ENCODE measurements around the gene CFAP161. TPM values are rescaled to one million over a fixed set of nuclear protein-coding genes. Genes with fewer than 3 reads are reported as not detected.

CFAP161 gene
- total and polyA plus RNA-seq, 3 donors from 2014 or later = 4.6 to 19.7 (median 8.7) TPM

DNA sequence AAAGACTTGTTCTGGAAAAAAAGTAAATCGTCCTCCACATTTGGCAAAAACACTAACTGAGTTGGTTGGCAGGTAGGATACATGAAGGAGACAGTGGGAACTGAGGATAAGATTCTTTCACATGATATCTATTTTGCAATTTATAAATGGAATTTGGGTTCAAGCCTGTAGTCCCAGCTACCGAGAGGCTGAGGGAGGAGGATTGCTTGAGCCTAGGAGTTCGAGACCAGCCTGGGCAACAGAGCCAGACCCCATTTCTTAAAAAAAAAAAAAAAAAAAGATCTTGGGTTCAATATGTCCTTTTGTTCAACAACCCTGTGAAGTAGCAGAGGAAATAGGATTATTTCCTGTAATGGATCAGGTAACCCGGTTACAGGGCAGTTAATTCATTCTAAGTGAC lies 35.7 kb upstream of the CFAP161 start:
- Histone ChIP-seq H3K4me3 (no peak overlapping the region), H3K27ac (no peak overlapping the region), H3K4me1 (no peaks in the 10 kb centered on the region), H3K9me3 (no peaks in the 10 kb centered on the region), H3K27me3 (no peaks in the 10 kb centered on the region), H3K36me3 (ENCODE audit: low read depth, missing control alignments) (no peaks in the 10 kb centered on the region)
- WGBS, 2 donors = 79 to 82% methylated on average over 4 of the region's 4 CpGs
- DNase-seq = no peak
- TF ChIP-seq, protein P1, sequence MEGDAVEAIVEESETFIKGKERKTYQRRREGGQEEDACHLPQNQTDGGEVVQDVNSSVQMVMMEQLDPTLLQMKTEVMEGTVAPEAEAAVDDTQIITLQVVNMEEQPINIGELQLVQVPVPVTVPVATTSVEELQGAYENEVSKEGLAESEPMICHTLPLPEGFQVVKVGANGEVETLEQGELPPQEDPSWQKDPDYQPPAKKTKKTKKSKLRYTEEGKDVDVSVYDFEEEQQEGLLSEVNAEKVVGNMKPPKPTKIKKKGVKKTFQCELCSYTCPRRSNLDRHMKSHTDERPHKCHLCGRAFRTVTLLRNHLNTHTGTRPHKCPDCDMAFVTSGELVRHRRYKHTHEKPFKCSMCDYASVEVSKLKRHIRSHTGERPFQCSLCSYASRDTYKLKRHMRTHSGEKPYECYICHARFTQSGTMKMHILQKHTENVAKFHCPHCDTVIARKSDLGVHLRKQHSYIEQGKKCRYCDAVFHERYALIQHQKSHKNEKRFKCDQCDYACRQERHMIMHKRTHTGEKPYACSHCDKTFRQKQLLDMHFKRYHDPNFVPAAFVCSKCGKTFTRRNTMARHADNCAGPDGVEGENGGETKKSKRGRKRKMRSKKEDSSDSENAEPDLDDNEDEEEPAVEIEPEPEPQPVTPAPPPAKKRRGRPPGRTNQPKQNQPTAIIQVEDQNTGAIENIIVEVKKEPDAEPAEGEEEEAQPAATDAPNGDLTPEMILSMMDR (IDR thresholded peaks at IDR 0.05) = no peak
- TF ChIP-seq POLR2A (IDR thresholded peaks at IDR 0.05) = no peak
- intact Hi-C loops (cut with DNase I; ENCODE audit: low total_unique reads) = no loop called here

DNA sequence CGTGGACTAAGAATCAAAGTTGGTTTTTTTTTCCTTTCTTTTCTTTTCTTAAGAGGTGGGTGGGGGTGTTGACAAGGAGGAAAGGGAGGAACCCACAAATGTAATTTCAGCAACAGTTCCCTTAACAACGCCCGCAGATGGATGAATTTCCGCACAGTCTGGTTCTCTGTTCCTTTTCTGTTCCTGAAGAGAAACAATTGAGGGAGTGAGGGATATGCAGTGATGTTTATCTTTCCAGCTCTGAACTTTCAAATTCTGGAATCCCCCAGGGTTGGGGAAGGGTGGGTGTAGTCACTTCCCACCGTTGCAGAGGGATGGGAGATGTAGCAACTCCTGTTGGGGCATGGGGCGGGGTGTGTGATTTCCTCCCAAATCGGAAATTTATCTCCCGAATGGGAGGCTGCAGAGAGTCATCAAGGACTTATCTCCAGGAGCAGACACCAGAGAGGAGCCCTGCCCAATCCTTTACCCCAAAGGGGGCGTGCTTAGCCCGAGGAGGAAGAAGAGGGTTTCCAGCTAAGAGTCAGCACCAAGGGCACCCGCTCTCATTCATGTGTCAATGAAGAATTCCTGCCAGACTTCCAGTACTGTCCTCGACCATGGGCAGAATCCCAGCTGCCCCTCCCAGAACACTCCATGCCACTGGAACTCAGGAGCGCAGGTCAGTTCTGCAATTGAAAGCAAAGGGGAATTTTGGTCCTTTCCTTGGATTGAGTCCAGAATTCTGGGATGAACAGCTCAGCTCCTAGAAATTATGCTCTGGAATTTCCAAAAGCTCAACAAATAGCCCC lies 35.0 kb upstream of the CFAP161 start:
- TF ChIP-seq, protein P1 (IDR thresholded peaks at IDR 0.05) = no peak
- no peak for TF ChIP-seq POLR2A (IDR thresholded peaks at IDR 0.05)
- Histone ChIP-seq H3K4me1 (no peaks in the 10 kb centered on the region), H3K27ac (no peak overlapping the region), H3K36me3 (ENCODE audit: low read depth, missing control alignments) (no peaks in the 10 kb centered on the region), H3K4me3 (no peak overlapping the region), H3K27me3 (no peaks in the 10 kb centered on the region), H3K9me3 (no peaks in the 10 kb centered on the region)
- WGBS, 2 donors = 49 to 60% methylated on average over 12 to 13 of the region's 13 CpGs
- intact Hi-C loops (cut with DNase I; ENCODE audit: low total_unique reads) = no loop called here
- no peak for DNase-seq

DNA sequence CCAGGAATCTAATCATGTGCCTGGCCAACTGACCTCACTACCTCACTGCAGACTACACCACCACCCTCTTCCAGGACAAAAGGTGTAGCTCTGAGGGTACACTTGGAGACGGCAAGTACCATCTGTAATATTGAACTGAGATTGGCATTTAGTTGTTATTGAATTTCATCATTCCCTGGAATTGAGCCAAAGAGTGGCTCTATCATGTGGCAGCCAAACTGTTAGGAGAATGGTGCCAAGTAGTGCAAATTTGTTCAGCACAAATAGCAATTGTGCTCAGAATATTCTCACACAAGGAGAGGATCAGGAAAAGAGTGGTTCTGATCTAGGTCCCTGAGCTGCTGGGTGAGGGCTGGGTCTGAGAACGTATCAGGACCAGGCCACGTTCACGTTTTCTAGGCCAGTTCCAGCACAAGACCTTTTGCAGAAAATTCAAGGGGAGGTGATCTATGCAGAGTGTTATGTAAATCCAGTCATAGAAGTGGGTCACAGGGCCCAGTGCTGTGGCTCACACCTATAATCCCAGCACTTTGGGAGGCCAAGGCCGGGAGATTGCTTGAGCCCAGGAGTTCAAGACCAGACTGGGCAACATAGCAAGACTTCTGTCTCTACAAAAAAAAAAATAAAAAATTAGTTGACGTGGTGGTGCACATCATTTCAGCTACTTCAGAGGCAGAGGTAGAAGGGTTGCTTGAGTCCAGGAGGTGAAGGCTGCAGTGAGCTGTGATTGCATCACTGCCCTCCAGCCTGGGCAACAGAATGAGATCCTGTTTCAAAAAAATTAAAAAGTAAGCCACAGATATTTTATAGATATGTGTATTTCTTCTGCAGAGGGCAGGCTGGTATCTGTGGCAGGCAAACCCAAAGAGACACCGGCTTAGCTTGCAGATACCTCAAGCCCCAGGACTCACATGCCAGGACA lies 31.9 kb upstream of the CFAP161 start:
- WGBS, 2 donors = 89 to 97% methylated on average over 7 of the region's 7 CpGs
- no peak for DNase-seq

DNA sequence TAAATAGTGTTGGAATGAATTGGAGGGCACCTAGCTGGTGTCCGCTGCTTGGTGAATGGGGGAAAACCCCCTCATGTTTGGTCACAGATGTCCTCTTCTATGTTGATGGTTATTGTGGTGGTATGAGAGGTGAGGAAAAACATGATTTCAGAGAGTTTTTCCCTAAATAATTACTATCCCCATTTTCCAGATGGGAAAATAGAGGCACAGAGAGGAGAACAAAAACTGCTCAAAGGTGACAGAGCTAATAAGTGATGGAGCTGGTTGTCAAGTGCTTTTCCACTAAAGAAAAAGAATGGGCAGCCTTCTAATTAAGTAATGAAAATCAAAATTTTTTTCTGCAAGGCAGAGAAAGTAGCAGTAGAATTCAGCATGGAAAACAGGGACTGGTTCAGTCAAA lies 30.2 kb upstream of the CFAP161 start:
- intact Hi-C loops (cut with DNase I; ENCODE audit: low total_unique reads) = no loop called here
- H3K36me3 ChIP-seq (ENCODE audit: low read depth, missing control alignments) = no peaks in the 10 kb centered on the region
- no peak overlapping the region for H3K4me3 ChIP-seq
- H3K9me3 ChIP-seq = no peaks in the 10 kb centered on the region
- DNase-seq = no peak
- no peaks in the 10 kb centered on the region for H3K4me1 ChIP-seq
- 100% methylated on average over 1 of the region's 1 CpG for WGBS, 2 donors
- H3K27me3 ChIP-seq = no peaks in the 10 kb centered on the region
- H3K27ac ChIP-seq = no peak overlapping the region
- TF ChIP-seq, protein P1 (IDR thresholded peaks at IDR 0.05) = no peak
- TF ChIP-seq POLR2A (IDR thresholded peaks at IDR 0.05) = no peak

More for the DNA sequence above, 31.9 kb upstream of the CFAP161 start:
- no peak for TF ChIP-seq POLR2A (IDR thresholded peaks at IDR 0.05)
- TF ChIP-seq, protein P1 (IDR thresholded peaks at IDR 0.05) = no peak
- Histone ChIP-seq H3K9me3 (no peaks in the 10 kb centered on the region), H3K4me1 (no peaks in the 10 kb centered on the region), H3K36me3 (ENCODE audit: low read depth, missing control alignments) (no peaks in the 10 kb centered on the region), H3K27me3 (no peaks in the 10 kb centered on the region), H3K27ac (no peak overlapping the region), H3K4me3 (no peak overlapping the region)
- intact Hi-C loops (cut with DNase I; ENCODE audit: low total_unique reads) = no loop called here
